B cell (primary cell): ENCODE data around the gene UBE2E3. TPM values are rescaled to one million over a fixed set of nuclear protein-coding genes. Genes with fewer than 3 reads are reported as not detected.
A peak's percentile ranks its signal among the peaks of the same experiment; 100 is the strongest.

Experiments
- ATAC-seq: fragments of 200-7000 bp; cut with Tn5 transposase; one replicate; pipeline ENCODE4 v1.10.0; 2021; ENCODE audit warnings: low read depth, mild to moderate bottlenecking, moderate number of reproducible peaks, moderate library complexity
- CTCF ChIA-PET: fragments of 350-600 bp; sonication (Branson Sonifier 250); formaldehyde crosslinking; loops from one replicate; lab custom pipeline; 2021; ENCODE audit warnings: antibody characterized with exemption, inconsistent platforms; lab: Charles Lee
- POLR2A ChIA-PET: fragments of 350-600 bp; sonication (Branson Sonifier 250); formaldehyde crosslinking; loops from one replicate; lab custom pipeline; 2021; ENCODE audit warnings: antibody characterized with exemption; lab: Charles Lee
- DNase-seq: peaks from one replicate; pipeline ENCODE4 v3.0.0; 2013
- H2AFZ ChIP-seq: 2 replicates; pipeline ENCODE4 v1.6.1; 2012; ENCODE audit warnings: mild to moderate bottlenecking, low read depth, low read length; ENCODE audit not compliant: insufficient read depth, poor library complexity, severe bottlenecking
- H3K27ac ChIP-seq, 2 donors: 1 replicate in 1 of 2; 2 replicates in 1 of 2; pipeline ENCODE4 v1.5.1; 2012 to 2013; ENCODE audit warnings: low read length in 2 of 2, mild to moderate bottlenecking in 2 of 2, moderate library complexity in 1 of 2
- H3K27me3 ChIP-seq, 4 experiments: fragments of 200-600 bp in 1 of 4; sonication (generic) in 1 of 4; replicated peaks in 1 of 4; 1 replicate in 2 of 4; 2 replicates in 2 of 4; pipeline versions ENCODE4 v1.6.1 to v1.7.0; 2013 to 2016; ENCODE audit warnings: low read length in 3 of 4, mild to moderate bottlenecking in 2 of 4, mixed read lengths in 1 of 4, moderate library complexity in 1 of 4; ENCODE audit not compliant: insufficient read depth in 4 of 4, control insufficient read depth in 3 of 4; ENCODE audit errors: control extremely low read depth in 1 of 4
- H3K36me3 ChIP-seq, 2 experiments: replicated peaks in 1 of 2; 1 replicate in 1 of 2; 2 replicates in 1 of 2; pipeline versions ENCODE4 v1.6.1 to v1.7.1; 2013; ENCODE audit warnings: low read length in 1 of 2; ENCODE audit not compliant: insufficient read depth in 2 of 2, control insufficient read depth in 1 of 2; ENCODE audit errors: control extremely low read depth in 1 of 2, extremely low read depth in 1 of 2
- H3K4me1 ChIP-seq, 2 donors: fragments of 200-600 bp in 1 of 2; sonication (generic) in 1 of 2; 1 replicate in 1 of 2; 2 replicates in 1 of 2; pipeline versions ENCODE4 v1.5.1 to v1.6.1; 2013 to 2017; ENCODE audit warnings: low read length in 2 of 2; ENCODE audit not compliant: control insufficient read depth in 2 of 2, insufficient read depth in 2 of 2
- H3K4me2 ChIP-seq: replicated peaks from 2 replicates; pipeline ENCODE3; 2012; ENCODE audit warnings: mild to moderate bottlenecking, low read depth, low read length; ENCODE audit not compliant: poor library complexity, severe bottlenecking
- H3K4me3 ChIP-seq, 5 experiments: fragments of 200-600 bp in 1 of 5; sonication (generic) in 1 of 5; 1 replicate in 3 of 5; 2 replicates in 2 of 5; pipeline versions ENCODE4 v1.5.1 to v1.7.0; 2011 to 2016; ENCODE audit warnings: low read length in 4 of 5, mild to moderate bottlenecking in 4 of 5, low read depth in 2 of 5, control low read depth in 1 of 5, moderate library complexity in 1 of 5; ENCODE audit not compliant: insufficient read depth in 1 of 5; ENCODE audit errors: control extremely low read depth in 1 of 5, extremely low read depth in 1 of 5
- H3K79me2 ChIP-seq: fragments of 200-600 bp; sonication (generic); one replicate; pipeline ENCODE4 v1.6.0; 2016; ENCODE audit warnings: low read length; ENCODE audit not compliant: control insufficient read depth, insufficient read depth
- H3K9ac ChIP-seq: fragments of 200-600 bp; sonication (generic); 2 replicates; pipeline ENCODE4 v1.6.1; 2017; ENCODE audit warnings: mild to moderate bottlenecking, low read length, moderate library complexity
- H3K9me3 ChIP-seq, 3 donors: one replicate each; pipeline versions ENCODE4 v1.6.1 to v1.7.1; 2013; ENCODE audit warnings: low read length in 2 of 3; ENCODE audit not compliant: control insufficient read depth in 2 of 3, insufficient read depth in 1 of 3; ENCODE audit errors: control extremely low read depth in 1 of 3
- H4K20me1 ChIP-seq: 2 replicates; pipeline ENCODE4 v1.6.0; 2012; ENCODE audit warnings: mild to moderate bottlenecking, low read length; ENCODE audit not compliant: insufficient read depth, control insufficient read depth, poor library complexity, severe bottlenecking
- H3K27ac Mint-ChIP-seq: one replicate; pipeline ENCODE4 v1.8.0; 2021; ENCODE audit warnings: mixed read lengths
- H3K27me3 Mint-ChIP-seq: one replicate; pipeline ENCODE4 v1.8.0; 2021; ENCODE audit warnings: mixed read lengths
- H3K4me1 Mint-ChIP-seq: one replicate; pipeline ENCODE4 v1.8.0; 2021; ENCODE audit warnings: mixed read lengths
- H3K4me3 Mint-ChIP-seq: one replicate; pipeline ENCODE4 v1.8.0; 2021; ENCODE audit warnings: mixed read lengths
- H3K9me3 Mint-ChIP-seq: one replicate; pipeline ENCODE4 v1.8.0; 2022; ENCODE audit warnings: mixed read lengths; ENCODE audit not compliant: insufficient read depth
- EZH2 ChIP-seq: IDR thresholded peaks from 2 replicates; pipeline ENCODE4 v1.6.1; 2012; ENCODE audit warnings: borderline replicate concordance, low read depth, mild to moderate bottlenecking, moderate library complexity, low read length; ENCODE audit not compliant: insufficient read depth, poor library complexity, severe bottlenecking
- WGBS: methylation state at CpG from one replicate; pipeline ENCODE4 v1.1.5; 2013; ENCODE audit warnings: missing lambda C conversion rate; ENCODE audit not compliant: insufficient coverage; 5-methylcytosine and 5-hydroxymethylcytosine counted together
- intact Hi-C: fragments of 100-400 bp; cut with micrococcal nuclease; formaldehyde crosslinking; loops from one replicate; pipeline ENCODE4 v1.10.0; 2022
- polyA plus RNA-seq: library from polyadenylated mRNA; depleted of rRNA; stranded (reverse); fragments of >200 nt; gene quantifications from 2 replicates; pipeline ENCODE4 v1.2.3, GENCODE V29; 2012
- total RNA-seq, 2 donors: library from RNA; stranded (reverse); fragments of 120-200 nt in 1 of 2; gene quantifications; 1 replicate in 1 of 2; 2 replicates in 1 of 2; pipeline versions ENCODE4 v1.2.3 to v1.2.4, GENCODE V29; 2013 to 2022
- TF ChIP-seq, protein P1 (sequence below): fragments of 200-600 bp; IDR thresholded peaks from one replicate; pipeline ENCODE4 v1.8.0; 2022; ENCODE audit warnings: antibody characterized with exemption, mild to moderate bottlenecking

Gene UBE2E3
- total and polyA plus RNA-seq, 2 donors (not counting 1 experiment from before 2014, with no cell fraction given), result 26.7 to 31.6 TPM

DNA sequence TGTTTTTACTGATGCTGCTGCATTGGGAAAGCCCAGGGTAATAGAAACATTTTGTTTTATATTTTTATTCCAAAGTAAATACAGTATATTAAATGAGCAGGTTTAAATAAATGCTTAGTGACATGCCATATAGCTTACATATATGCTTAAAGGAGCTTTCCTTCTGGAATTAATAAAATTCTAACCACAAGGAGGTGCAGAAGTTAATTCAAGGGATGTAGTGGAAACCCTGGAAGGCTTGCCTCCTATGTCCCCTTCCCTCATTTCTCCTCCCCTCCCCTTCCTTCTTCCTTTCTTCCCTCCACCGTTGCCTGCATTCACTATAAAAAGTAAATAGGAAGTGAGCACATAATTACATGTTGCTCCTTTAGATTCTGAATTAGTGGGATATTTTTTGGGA is 96.3 kb downstream of the UBE2E3 start:
- H3K9me3 Mint-ChIP-seq, result no peaks in the 10 kb centered on the region
- Histone ChIP-seq H3K27ac (no peak overlapping the region), H3K9ac (no peak overlapping the region), H3K27me3 (no peaks in the 10 kb centered on the region), H4K20me1 (no peaks in the 10 kb centered on the region), H2AFZ (no peak overlapping the region), H3K9me3 (no peaks in the 10 kb centered on the region), H3K4me1 (no peaks in the 10 kb centered on the region), H3K79me2 (no peaks in the 10 kb centered on the region), H3K36me3 (peaks cover 0 to 1% of the 10 kb centered on the region in 2 experiments), H3K4me3 (no peak overlapping the region), H3K4me2 (no peak overlapping the region)
- POLR2A ChIA-PET, result no interaction called here
- no peak for TF ChIP-seq EZH2
- TF ChIP-seq, protein P1, sequence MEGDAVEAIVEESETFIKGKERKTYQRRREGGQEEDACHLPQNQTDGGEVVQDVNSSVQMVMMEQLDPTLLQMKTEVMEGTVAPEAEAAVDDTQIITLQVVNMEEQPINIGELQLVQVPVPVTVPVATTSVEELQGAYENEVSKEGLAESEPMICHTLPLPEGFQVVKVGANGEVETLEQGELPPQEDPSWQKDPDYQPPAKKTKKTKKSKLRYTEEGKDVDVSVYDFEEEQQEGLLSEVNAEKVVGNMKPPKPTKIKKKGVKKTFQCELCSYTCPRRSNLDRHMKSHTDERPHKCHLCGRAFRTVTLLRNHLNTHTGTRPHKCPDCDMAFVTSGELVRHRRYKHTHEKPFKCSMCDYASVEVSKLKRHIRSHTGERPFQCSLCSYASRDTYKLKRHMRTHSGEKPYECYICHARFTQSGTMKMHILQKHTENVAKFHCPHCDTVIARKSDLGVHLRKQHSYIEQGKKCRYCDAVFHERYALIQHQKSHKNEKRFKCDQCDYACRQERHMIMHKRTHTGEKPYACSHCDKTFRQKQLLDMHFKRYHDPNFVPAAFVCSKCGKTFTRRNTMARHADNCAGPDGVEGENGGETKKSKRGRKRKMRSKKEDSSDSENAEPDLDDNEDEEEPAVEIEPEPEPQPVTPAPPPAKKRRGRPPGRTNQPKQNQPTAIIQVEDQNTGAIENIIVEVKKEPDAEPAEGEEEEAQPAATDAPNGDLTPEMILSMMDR, result no peak
- DNase-seq (no peak), ATAC-seq (no peak)
- CTCF ChIA-PET, result interaction anchor here (1.0 to 2.3 kb wide), 4 partner anchors 390 to 953 kb away, joined by 3 to 27 read pairs (median 4); no protein-coding TSS in a partner anchor
- peaks cover 5% of the 10 kb centered on the region for H3K4me1 Mint-ChIP-seq
- no peak overlapping the region for H3K27ac Mint-ChIP-seq
- intact Hi-C loops, result loop anchor here (1.0 to 5.0 kb wide), 6 partner anchors 381 to 1001 kb away; partner anchors contain the start of gene ITGA4
- WGBS, result no CpG with 5 or more reads among the region's 1 CpG
- H3K27me3 Mint-ChIP-seq, result no peaks in the 10 kb centered on the region
- H3K4me3 Mint-ChIP-seq, result no peak overlapping the region

DNA sequence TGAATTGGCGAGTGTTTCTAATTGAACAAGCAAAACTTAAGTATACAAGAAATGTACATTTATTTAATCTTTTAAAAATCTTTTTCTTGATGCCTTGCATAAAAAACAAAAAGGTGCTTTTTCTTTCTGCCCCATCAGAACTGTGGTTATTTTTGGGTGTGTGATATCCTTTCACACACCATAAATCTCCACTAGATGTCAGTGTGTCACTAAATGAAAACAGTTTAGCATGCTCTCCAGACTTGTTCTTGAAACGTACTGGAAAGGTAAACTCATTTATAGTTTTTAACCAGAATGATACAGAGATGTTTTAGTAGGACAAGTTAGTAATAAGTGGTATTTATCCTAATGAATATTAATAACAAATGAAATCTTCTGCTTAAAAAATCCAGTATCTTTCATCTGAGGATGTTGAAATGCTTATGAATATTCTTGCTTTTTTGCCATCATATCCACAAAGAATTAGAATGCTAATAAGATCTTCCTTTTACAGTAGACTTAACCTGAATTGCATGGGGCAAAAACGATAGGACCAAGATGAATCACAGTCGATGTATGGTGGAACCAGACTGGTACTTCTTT is 96.8 kb downstream of the UBE2E3 start:
- intact Hi-C loops, result loop anchor here (1.0 to 5.0 kb wide), 6 partner anchors 380 to 1000 kb away; partner anchors contain the start of gene ITGA4
- no peak overlapping the region for H3K27ac Mint-ChIP-seq
- CTCF ChIA-PET, result interaction anchor here (0.5 to 2.3 kb wide), 7 partner anchors 389 to 954 kb away, joined by 3 to 27 read pairs (median 3); no protein-coding TSS in a partner anchor
- H3K4me2 ChIP-seq, result no peak overlapping the region
- H3K4me1 Mint-ChIP-seq, result peaks cover 5% of the 10 kb centered on the region
- ATAC-seq, result peak; percentile 65
- H3K9me3 Mint-ChIP-seq, result no peaks in the 10 kb centered on the region
- H3K9me3 ChIP-seq, result no peaks in the 10 kb centered on the region
- no peak overlapping the region for H3K4me3 ChIP-seq
- TF ChIP-seq EZH2, result no peak
- TF ChIP-seq, protein P1, result peak; percentile 85
- no peaks in the 10 kb centered on the region for H4K20me1 ChIP-seq
- no peak overlapping the region for H3K4me3 Mint-ChIP-seq
- H3K9ac ChIP-seq, result no peak overlapping the region
- no peaks in the 10 kb centered on the region for H3K79me2 ChIP-seq
- peaks cover 0 to 1% of the 10 kb centered on the region in 2 experiments for H3K36me3 ChIP-seq
- no peaks in the 10 kb centered on the region for H3K27me3 Mint-ChIP-seq
- no peaks in the 10 kb centered on the region for H3K27me3 ChIP-seq
- no CpG with 5 or more reads among the region's 4 CpGs for WGBS
- no peak overlapping the region for H2AFZ ChIP-seq
- no peak overlapping the region for H3K27ac ChIP-seq
- POLR2A ChIA-PET, result no interaction called here
- peak; percentile 70 for DNase-seq
- no peaks in the 10 kb centered on the region for H3K4me1 ChIP-seq
